IMR-90 (cell line): ENCODE measurements around the gene SPATA16. TPM values are rescaled to one million over a fixed set of nuclear protein-coding genes. Genes with fewer than 3 reads are reported as not detected.

Experiments used
- ATAC-seq: fragments of 200-7000 bp; cut with Tn5 transposase; 2 replicates; pipeline ENCODE4 v1.9.1; 2020; ENCODE audit warnings: low read depth, mild to moderate bottlenecking, moderate library complexity
- BruUV-seq: library from RNA; stranded (reverse); fragments of 400-500 nt; replicated peaks from 2 replicates; lab custom pipeline; 2021; lab: Mats Ljungman, UMichigan
- CTCF ChIA-PET: fragments of 300-600 bp; formaldehyde crosslinking; extraction: SDS; loops from one replicate; lab custom pipeline; 2021; ENCODE audit warnings: antibody characterized with exemption; lab: Yijun Ruan, JAX
- POLR2A ChIA-PET: fragments of 300-600 bp; sonication (Branson Sonifier 250); formaldehyde crosslinking; loops from one replicate; lab custom pipeline; 2022; ENCODE audit warnings: antibody characterized with exemption; ENCODE audit not compliant: unreplicated experiment; lab: Charles Lee
- DNase-seq: peaks from one replicate; pipeline ENCODE4 v3.0.0; 2013
- H2AFZ ChIP-seq: replicated peaks from 2 replicates; pipeline ENCODE3; 2013; ENCODE audit warnings: low read length, mild to moderate bottlenecking; ENCODE audit not compliant: poor library complexity
- H2AK5ac ChIP-seq: 2 replicates; pipeline ENCODE4 v1.6.1; 2013; ENCODE audit warnings: low read depth, low read length, inconsistent platforms
- H2AK9ac ChIP-seq: replicated peaks from 2 replicates; pipeline ENCODE3; 2013; ENCODE audit warnings: mild to moderate bottlenecking, low read depth, low read length, moderate library complexity; ENCODE audit not compliant: poor library complexity
- H2BK120ac ChIP-seq: 2 replicates; pipeline ENCODE4 v1.6.1; 2013; ENCODE audit warnings: low read depth, low read length, inconsistent platforms
- H2BK15ac ChIP-seq: 3 replicates; pipeline ENCODE4 v1.6.1; 2013; ENCODE audit warnings: low read depth, low read length, inconsistent platforms
- H2BK20ac ChIP-seq: 2 replicates; pipeline ENCODE4 v1.6.1; 2013; ENCODE audit warnings: low read depth, mild to moderate bottlenecking, inconsistent platforms, low read length, moderate library complexity
- H2BK5ac ChIP-seq: 2 replicates; pipeline ENCODE4 v1.6.1; 2013; ENCODE audit warnings: mild to moderate bottlenecking, low read depth, low read length, inconsistent platforms; ENCODE audit not compliant: poor library complexity, severe bottlenecking
- H3K14ac ChIP-seq: replicated peaks from 2 replicates; pipeline ENCODE4 v1.6.1; 2013; ENCODE audit warnings: low read depth, low read length, inconsistent platforms
- H3K18ac ChIP-seq: 2 replicates; pipeline ENCODE4 v1.6.1; 2013; ENCODE audit warnings: low read depth, low read length, control low read depth
- H3K23ac ChIP-seq: 2 replicates; pipeline ENCODE4 v1.6.1; 2013; ENCODE audit warnings: low read depth, low read length, inconsistent platforms
- H3K27ac ChIP-seq: 2 replicates; pipeline ENCODE4 v1.5.1; 2013; ENCODE audit warnings: mild to moderate bottlenecking, control low read depth, low read length; ENCODE audit not compliant: insufficient read depth
- H3K27me3 ChIP-seq: 2 replicates; pipeline ENCODE4 v1.6.1; 2013; ENCODE audit warnings: low read length; ENCODE audit not compliant: control insufficient read depth, insufficient read depth
- H3K36me3 ChIP-seq: 2 replicates; pipeline ENCODE4 v1.6.1; 2013; ENCODE audit warnings: low read length, mixed read lengths; ENCODE audit not compliant: control insufficient read depth, insufficient read depth
- H3K4ac ChIP-seq: 2 replicates; pipeline ENCODE4 v1.6.1; 2013; ENCODE audit warnings: low read depth, low read length, inconsistent platforms
- H3K4me1 ChIP-seq: 2 replicates; pipeline ENCODE4 v1.6.1; 2013; ENCODE audit warnings: low read length, mixed read lengths; ENCODE audit not compliant: control insufficient read depth, insufficient read depth
- H3K4me2 ChIP-seq: 2 replicates; pipeline ENCODE4 v1.6.1; 2013; ENCODE audit warnings: low read depth, mild to moderate bottlenecking, control low read depth, low read length, moderate library complexity
- H3K4me3 ChIP-seq: 2 replicates; pipeline ENCODE4 v1.5.1; 2013; ENCODE audit warnings: low read depth, mild to moderate bottlenecking, control low read depth, low read length, moderate library complexity; ENCODE audit not compliant: insufficient read depth
- H3K56ac ChIP-seq: 2 replicates; pipeline ENCODE4 v1.6.1; 2013; ENCODE audit warnings: low read length, inconsistent platforms; ENCODE audit not compliant: insufficient read depth; ENCODE audit errors: extremely low read depth
- H3K79me1 ChIP-seq, 2 experiments: 2 replicates each; pipeline ENCODE4 v1.6.1; 2013; ENCODE audit warnings: low read length in 2 of 2, inconsistent platforms in 1 of 2, low read depth in 1 of 2
- H3K9ac ChIP-seq: 2 replicates; pipeline ENCODE4 v1.6.1; 2013; ENCODE audit warnings: low read depth, low read length, control low read depth
- H3K9me1 ChIP-seq: 2 replicates; pipeline ENCODE4 v1.6.1; 2013; ENCODE audit warnings: low read length, inconsistent platforms; ENCODE audit not compliant: insufficient read depth
- H3K9me3 ChIP-seq: 2 replicates; pipeline ENCODE4 v1.6.1; 2013; ENCODE audit warnings: low read length; ENCODE audit not compliant: control insufficient read depth, insufficient read depth
- H4K20me1 ChIP-seq: 2 replicates; pipeline ENCODE4 v1.6.1; 2013; ENCODE audit warnings: low read length, inconsistent platforms; ENCODE audit not compliant: insufficient read depth
- H4K5ac ChIP-seq: 2 replicates; pipeline ENCODE4 v1.6.1; 2013; ENCODE audit warnings: mild to moderate bottlenecking, low read depth, low read length, control low read depth
- H4K8ac ChIP-seq, 2 experiments: 2 replicates each; pipeline ENCODE4 v1.6.1; 2013; ENCODE audit warnings: low read depth in 2 of 2, low read length in 2 of 2, control low read depth in 1 of 2, inconsistent platforms in 1 of 2
- H4K91ac ChIP-seq: 2 replicates; pipeline ENCODE4 v1.6.1; 2013; ENCODE audit warnings: low read depth, low read length, inconsistent platforms; ENCODE audit not compliant: insufficient read depth
- BHLHE40 ChIP-seq: fragments of 150-350 bp; IDR thresholded peaks from 2 replicates; pipeline ENCODE4 v1.6.1; 2016; ENCODE audit warnings: mild to moderate bottlenecking, low read depth, low read length
- CEBPB ChIP-seq: IDR thresholded peaks from 2 replicates; pipeline ENCODE4 v1.6.1; 2012; ENCODE audit warnings: low read depth, low read length, improper control_type of control experiment
- CHD1 ChIP-seq: IDR thresholded peaks from 2 replicates; pipeline ENCODE4 v1.6.1; 2012; ENCODE audit warnings: low read depth, low read length, improper control_type of control experiment
- FOS ChIP-seq: fragments of 150-350 bp; IDR thresholded peaks from 2 replicates; pipeline ENCODE4 v1.6.1; 2016; ENCODE audit warnings: low read depth, low read length
- MAFK ChIP-seq: IDR thresholded peaks from 2 replicates; pipeline ENCODE4 v1.6.1; 2012; ENCODE audit warnings: low read depth, low read length, improper control_type of control experiment
- MAZ ChIP-seq: IDR thresholded peaks from 2 replicates; pipeline ENCODE4 v1.6.1; 2012; ENCODE audit warnings: low read depth, mild to moderate bottlenecking, low read length, improper control_type of control experiment, moderate library complexity, borderline replicate concordance
- MXI1 ChIP-seq: IDR thresholded peaks from 2 replicates; pipeline ENCODE4 v1.6.1; 2012; ENCODE audit warnings: low read depth, mild to moderate bottlenecking, low read length, moderate library complexity, borderline replicate concordance
- NFE2L2 ChIP-seq: fragments of 150-350 bp; IDR thresholded peaks from 2 replicates; pipeline ENCODE4 v1.6.1; 2016; ENCODE audit warnings: low read depth, mild to moderate bottlenecking, low read length
- POLR2A ChIP-seq: IDR thresholded peaks from 2 replicates; pipeline ENCODE4 v1.6.1; 2012; ENCODE audit warnings: mild to moderate bottlenecking, low read depth, low read length
- RAD21 ChIP-seq: IDR thresholded peaks from 2 replicates; pipeline ENCODE4 v1.6.1; 2012; ENCODE audit warnings: low read length, improper control_type of control experiment
- RCOR1 ChIP-seq: IDR thresholded peaks from 2 replicates; pipeline ENCODE4 v1.6.1; 2012; ENCODE audit warnings: mild to moderate bottlenecking, low read length, improper control_type of control experiment; ENCODE audit not compliant: insufficient replicate concordance
- RFX5 ChIP-seq: IDR thresholded peaks from 2 replicates; pipeline ENCODE4 v1.8.0; 2012; ENCODE audit warnings: low read depth, mild to moderate bottlenecking, low read length, moderate library complexity
- SMC3 ChIP-seq: fragments of 150-350 bp; IDR thresholded peaks from 2 replicates; pipeline ENCODE4 v1.6.1; 2016; ENCODE audit warnings: low read depth, mild to moderate bottlenecking, antibody characterized with exemption, low read length, moderate library complexity
- WGBS, 2 experiments: methylation state at CpG; one replicate each; pipeline versions ENCODE4 v1.1.5 to v1.1.7; 2013; ENCODE audit warnings: missing lambda C conversion rate in 2 of 2; ENCODE audit not compliant: insufficient read length in 1 of 2; ENCODE audit errors: extremely low coverage in 2 of 2; 5-methylcytosine and 5-hydroxymethylcytosine counted together
- dilution Hi-C: fragments of 300-500 bp; cut with HindIII; formaldehyde crosslinking; loops from one replicate; pipeline ENCODE4 v1.14.3; 2018; ENCODE audit warnings: low sequenced_read_pairs; ENCODE audit not compliant: unreplicated experiment
- in situ Hi-C: fragments of 300-500 bp; cut with MboI; formaldehyde crosslinking; loops from 3 replicates; pipeline ENCODE4 v1.14.3; 2019; ENCODE audit warnings: low sequenced_read_pairs, inconsistent platforms, mixed read lengths
- intact Hi-C: fragments of 100-400 bp; cut with micrococcal nuclease; formaldehyde crosslinking; loops from 2 replicates; pipeline ENCODE4 v1.10.0; 2022
- polyA plus RNA-seq, 3 experiments: library from polyadenylated mRNA; depleted of rRNA; stranded (reverse); fragments of >200 nt; gene quantifications; 2 replicates each; pipeline ENCODE4 v1.2.3, GENCODE V29; 2012; ENCODE audit warnings: low replicate concordance in 1 of 3
- total RNA-seq: library from RNA; depleted of rRNA; stranded (reverse); fragments of >200 nt; gene quantifications from 2 replicates; pipeline ENCODE4 v1.2.3, GENCODE V29; 2012
- TF ChIP-seq, protein P1 (sequence below): fragments of 150-350 bp; IDR thresholded peaks from 2 replicates; pipeline ENCODE4 v1.6.1; 2016; ENCODE audit warnings: low read depth, mild to moderate bottlenecking, low read length, moderate library complexity, borderline replicate concordance
- TF ChIP-seq, protein P2 (sequence below): conservative IDR thresholded peaks from 2 replicates; pipeline ENCODE4 v1.5.1; 2012; ENCODE audit warnings: mild to moderate bottlenecking, low read depth, low read length, improper control_type of control experiment
- TF ChIP-seq, protein P3 (sequence below): fragments of 150-350 bp; IDR thresholded peaks from 2 replicates; pipeline ENCODE4 v1.6.1; 2017; ENCODE audit warnings: mild to moderate bottlenecking, antibody characterized with exemption, low read length, low read depth

The SPATA16 gene
- total and polyA plus RNA-seq, 2 of the 4 experiments (the other 2 are of a cell fraction), result not detected

DNA sequence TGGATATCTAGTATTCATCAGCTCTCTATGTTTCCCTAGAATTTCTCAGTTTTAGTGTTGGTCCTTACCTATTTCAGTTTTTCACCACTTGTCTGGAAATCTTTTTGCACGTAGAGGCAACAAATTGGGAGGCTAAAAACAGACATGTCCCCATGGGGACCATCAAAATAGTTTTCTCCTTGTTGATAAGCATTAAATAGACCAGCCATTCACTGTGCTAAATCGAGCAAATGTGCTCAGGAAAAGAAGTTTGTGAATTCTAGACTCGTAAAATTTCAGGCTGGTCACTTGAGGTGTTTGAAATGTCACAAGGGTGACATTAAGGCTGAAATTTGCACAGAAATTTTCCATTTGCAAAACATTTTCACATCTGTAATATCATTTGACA, 102.6 kb downstream of the SPATA16 start:
- no CpG with 5 or more reads among the region's 3 CpGs for WGBS, 2 experiments
- Histone ChIP-seq H3K9me3 (no peaks in the 10 kb centered on the region), H3K4me3 (no peak overlapping the region), H2BK20ac (no peak overlapping the region), H4K91ac (no peak overlapping the region), H3K4me2 (no peak overlapping the region), H2AK9ac (no peak overlapping the region), H3K4ac (no peak overlapping the region), H2AK5ac (no peak overlapping the region), H3K9me1 (no peaks in the 10 kb centered on the region), H3K4me1 (no peaks in the 10 kb centered on the region), H3K56ac (no peak overlapping the region), H3K27me3 (no peaks in the 10 kb centered on the region), H3K23ac (no peak overlapping the region), H4K5ac (no peak overlapping the region), H3K9ac (no peak overlapping the region), H2BK15ac (no peak overlapping the region), H3K27ac (no peak overlapping the region), H4K8ac (no peak overlapping the region), H3K36me3 (no peaks in the 10 kb centered on the region), H3K79me1 (no peaks in the 10 kb centered on the region), H4K20me1 (no peaks in the 10 kb centered on the region), H2AFZ (no peak overlapping the region), H2BK5ac (no peak overlapping the region), H2BK120ac (no peak overlapping the region), H3K18ac (no peak overlapping the region), H3K14ac (no peak overlapping the region)
- CTCF ChIA-PET, result no interaction called here
- intact Hi-C loops, result no loop called here
- DNase-seq (no peak), ATAC-seq (no peak)
- in situ Hi-C loops, result no loop called here
- TF ChIP-seq NFE2L2, result no peak
- TF ChIP-seq MXI1, result no peak
- TF ChIP-seq FOS, result no peak
- no peak for TF ChIP-seq SMC3
- no peak for TF ChIP-seq CHD1
- TF ChIP-seq CEBPB, result no peak
- TF ChIP-seq RFX5, result no peak
- TF ChIP-seq, protein P1, sequence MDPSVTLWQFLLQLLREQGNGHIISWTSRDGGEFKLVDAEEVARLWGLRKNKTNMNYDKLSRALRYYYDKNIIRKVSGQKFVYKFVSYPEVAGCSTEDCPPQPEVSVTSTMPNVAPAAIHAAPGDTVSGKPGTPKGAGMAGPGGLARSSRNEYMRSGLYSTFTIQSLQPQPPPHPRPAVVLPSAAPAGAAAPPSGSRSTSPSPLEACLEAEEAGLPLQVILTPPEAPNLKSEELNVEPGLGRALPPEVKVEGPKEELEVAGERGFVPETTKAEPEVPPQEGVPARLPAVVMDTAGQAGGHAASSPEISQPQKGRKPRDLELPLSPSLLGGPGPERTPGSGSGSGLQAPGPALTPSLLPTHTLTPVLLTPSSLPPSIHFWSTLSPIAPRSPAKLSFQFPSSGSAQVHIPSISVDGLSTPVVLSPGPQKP, result no peak
- no peak for TF ChIP-seq MAFK
- TF ChIP-seq, protein P2, sequence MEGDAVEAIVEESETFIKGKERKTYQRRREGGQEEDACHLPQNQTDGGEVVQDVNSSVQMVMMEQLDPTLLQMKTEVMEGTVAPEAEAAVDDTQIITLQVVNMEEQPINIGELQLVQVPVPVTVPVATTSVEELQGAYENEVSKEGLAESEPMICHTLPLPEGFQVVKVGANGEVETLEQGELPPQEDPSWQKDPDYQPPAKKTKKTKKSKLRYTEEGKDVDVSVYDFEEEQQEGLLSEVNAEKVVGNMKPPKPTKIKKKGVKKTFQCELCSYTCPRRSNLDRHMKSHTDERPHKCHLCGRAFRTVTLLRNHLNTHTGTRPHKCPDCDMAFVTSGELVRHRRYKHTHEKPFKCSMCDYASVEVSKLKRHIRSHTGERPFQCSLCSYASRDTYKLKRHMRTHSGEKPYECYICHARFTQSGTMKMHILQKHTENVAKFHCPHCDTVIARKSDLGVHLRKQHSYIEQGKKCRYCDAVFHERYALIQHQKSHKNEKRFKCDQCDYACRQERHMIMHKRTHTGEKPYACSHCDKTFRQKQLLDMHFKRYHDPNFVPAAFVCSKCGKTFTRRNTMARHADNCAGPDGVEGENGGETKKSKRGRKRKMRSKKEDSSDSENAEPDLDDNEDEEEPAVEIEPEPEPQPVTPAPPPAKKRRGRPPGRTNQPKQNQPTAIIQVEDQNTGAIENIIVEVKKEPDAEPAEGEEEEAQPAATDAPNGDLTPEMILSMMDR, result no peak
- TF ChIP-seq MAZ, result no peak
- no peak for TF ChIP-seq BHLHE40
- TF ChIP-seq POLR2A, result no peak
- TF ChIP-seq, protein P3, sequence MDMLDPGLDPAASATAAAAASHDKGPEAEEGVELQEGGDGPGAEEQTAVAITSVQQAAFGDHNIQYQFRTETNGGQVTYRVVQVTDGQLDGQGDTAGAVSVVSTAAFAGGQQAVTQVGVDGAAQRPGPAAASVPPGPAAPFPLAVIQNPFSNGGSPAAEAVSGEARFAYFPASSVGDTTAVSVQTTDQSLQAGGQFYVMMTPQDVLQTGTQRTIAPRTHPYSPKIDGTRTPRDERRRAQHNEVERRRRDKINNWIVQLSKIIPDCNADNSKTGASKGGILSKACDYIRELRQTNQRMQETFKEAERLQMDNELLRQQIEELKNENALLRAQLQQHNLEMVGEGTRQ, result no peak
- no peak for TF ChIP-seq RAD21
- no peak for TF ChIP-seq RCOR1
- dilution Hi-C loops, result no loop called here
- POLR2A ChIA-PET, result no interaction called here
- BruUV-seq, result no TSS peak
